Hepatocyte (in vitro differentiated cells): ENCODE data around the gene TLX2.

Source experiments
- EZH2 ChIP-seq: fragments of 200-600 bp; sonication (generic); IDR thresholded peaks from 2 replicates; pipeline ENCODE4 v1.6.1; 2016; ENCODE audit warnings: antibody characterized with exemption, mild to moderate bottlenecking, borderline replicate concordance
- TF ChIP-seq, protein P1 (sequence below): fragments of 200-600 bp; sonication (generic); IDR thresholded peaks from 2 replicates; pipeline ENCODE4 v1.5.1; 2016; ENCODE audit warnings: antibody characterized with exemption, mild to moderate bottlenecking; ENCODE audit not compliant: poor library complexity

DNA sequence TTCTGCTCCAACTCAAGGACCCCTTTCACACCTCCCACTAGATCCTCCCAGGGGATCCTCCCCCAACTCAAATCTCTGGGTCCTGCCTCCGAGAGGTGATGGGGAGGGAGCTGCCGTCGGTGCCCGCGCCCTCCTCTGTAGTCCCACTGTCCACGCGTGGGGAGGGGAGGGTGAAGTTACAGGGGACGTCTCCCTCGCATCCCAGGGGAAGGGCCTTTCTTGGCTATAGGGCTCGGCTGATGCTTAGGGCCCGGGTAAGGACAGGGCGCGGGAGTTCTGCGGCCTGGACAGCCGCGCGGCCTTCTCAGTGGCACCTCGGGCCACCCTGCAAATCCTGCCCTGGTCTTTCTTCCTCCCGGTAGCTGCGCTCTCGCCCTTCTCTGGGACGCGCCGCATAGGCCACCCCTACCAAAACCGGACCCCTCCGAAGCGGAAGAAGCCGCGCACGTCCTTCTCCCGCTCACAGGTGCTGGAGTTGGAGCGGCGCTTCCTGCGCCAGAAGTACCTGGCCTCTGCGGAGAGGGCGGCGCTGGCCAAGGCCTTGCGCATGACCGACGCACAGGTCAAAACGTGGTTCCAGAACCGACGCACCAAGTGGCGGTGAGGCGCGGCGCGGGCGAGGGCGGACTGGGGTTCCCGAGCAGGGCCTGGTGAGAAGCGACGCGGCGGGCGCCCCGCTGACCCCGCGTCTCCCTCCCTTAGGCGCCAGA, 1.2 kb downstream of the TLX2 start:
- TF ChIP-seq, protein P1, sequence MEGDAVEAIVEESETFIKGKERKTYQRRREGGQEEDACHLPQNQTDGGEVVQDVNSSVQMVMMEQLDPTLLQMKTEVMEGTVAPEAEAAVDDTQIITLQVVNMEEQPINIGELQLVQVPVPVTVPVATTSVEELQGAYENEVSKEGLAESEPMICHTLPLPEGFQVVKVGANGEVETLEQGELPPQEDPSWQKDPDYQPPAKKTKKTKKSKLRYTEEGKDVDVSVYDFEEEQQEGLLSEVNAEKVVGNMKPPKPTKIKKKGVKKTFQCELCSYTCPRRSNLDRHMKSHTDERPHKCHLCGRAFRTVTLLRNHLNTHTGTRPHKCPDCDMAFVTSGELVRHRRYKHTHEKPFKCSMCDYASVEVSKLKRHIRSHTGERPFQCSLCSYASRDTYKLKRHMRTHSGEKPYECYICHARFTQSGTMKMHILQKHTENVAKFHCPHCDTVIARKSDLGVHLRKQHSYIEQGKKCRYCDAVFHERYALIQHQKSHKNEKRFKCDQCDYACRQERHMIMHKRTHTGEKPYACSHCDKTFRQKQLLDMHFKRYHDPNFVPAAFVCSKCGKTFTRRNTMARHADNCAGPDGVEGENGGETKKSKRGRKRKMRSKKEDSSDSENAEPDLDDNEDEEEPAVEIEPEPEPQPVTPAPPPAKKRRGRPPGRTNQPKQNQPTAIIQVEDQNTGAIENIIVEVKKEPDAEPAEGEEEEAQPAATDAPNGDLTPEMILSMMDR: no peak
- TF ChIP-seq EZH2: peak; percentile 94
